ENCODE results near the gene COL5A1.
A peak's percentile ranks its signal among the peaks of the same experiment; 100 is the strongest.
"Not testable (repeated sequence)": the region's sequence is repeated elsewhere in the genome, so short reads cannot be mapped to it uniquely, and the experiment has no call there.

COL5A1 gene

DNA sequence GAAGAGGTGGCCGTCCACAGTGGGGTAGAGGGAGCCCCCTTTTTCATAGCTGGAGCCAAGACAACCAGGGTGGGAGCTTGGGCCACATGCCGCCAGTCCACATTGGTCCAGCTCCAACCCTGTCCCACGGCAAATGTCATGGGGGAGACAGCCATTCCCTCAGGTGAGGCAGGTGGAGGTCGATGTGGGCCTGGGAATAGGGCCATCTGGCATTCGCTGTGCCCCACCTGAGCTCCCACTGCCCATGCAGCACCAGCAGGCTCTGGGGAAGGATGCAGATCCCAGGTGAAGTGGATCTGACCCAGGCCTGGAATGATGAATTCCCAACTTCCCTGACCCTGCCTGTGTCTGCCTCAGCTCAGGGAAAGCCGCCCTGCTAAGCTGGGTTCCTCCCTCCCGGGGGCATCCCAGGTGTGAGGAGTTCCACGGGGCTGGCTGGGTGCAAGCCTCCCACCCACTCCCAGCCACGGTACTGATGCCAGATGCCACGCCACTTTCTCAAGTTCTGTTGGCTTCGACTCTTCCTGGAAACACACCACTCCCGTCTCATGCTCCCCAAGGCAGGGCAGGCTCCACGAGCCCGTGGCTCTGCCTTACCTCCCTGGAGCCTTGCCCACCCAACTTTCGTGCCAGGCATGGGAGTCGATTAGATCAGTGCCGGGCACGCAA lies 213.8 kb downstream of the COL5A1 start:
- DNase-seq (ENCODE audit: low read depth in 2 of 2), result no peak

DNA sequence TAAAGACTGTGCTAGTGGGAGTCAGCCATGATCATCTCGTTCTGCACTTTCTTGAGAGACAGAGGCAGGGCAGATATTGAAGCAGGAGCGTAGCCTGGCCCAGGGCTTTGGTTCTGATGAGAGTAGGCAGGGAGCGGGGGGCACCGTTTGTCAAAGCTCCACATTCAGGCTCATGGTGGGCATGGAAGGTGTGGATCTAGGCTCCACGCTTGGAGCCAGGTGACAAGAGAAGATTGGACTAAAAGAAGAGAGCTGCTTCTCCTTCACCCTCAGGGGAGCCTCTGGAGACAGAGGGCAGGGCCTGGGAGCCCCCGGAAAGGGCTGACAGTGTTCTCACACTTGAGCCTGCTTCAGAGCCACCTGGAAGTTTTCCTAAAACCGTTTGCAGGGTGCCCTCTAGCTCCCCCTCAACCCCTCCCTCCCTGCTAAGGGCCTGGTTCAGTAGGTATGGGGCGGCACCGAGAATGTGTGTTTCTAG lies 214.3 kb downstream of the COL5A1 start:
- DNase-seq (ENCODE audit: low read depth in 2 of 2), result no peak

DNA sequence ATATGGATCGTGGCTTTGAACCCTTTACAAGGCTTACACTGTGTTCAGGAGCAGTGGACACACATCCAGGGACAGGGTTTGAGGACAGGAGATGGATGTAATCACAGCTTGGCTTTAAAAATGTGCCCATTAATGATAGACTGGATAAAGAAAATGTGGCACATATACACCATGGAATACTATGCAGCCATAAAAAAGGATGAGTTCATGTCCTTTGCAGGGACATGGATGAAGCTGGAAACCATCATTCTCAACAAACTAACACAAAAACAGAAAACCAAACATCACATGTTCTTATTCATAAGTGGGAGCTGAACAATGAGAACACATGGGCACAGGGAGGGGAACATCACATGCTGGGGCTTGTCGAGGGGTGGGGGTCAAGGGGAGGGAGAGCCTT lies 215.8 kb downstream of the COL5A1 start:
- not testable (repeated sequence) for DNase-seq (ENCODE audit: low read depth in 2 of 2)

DNA sequence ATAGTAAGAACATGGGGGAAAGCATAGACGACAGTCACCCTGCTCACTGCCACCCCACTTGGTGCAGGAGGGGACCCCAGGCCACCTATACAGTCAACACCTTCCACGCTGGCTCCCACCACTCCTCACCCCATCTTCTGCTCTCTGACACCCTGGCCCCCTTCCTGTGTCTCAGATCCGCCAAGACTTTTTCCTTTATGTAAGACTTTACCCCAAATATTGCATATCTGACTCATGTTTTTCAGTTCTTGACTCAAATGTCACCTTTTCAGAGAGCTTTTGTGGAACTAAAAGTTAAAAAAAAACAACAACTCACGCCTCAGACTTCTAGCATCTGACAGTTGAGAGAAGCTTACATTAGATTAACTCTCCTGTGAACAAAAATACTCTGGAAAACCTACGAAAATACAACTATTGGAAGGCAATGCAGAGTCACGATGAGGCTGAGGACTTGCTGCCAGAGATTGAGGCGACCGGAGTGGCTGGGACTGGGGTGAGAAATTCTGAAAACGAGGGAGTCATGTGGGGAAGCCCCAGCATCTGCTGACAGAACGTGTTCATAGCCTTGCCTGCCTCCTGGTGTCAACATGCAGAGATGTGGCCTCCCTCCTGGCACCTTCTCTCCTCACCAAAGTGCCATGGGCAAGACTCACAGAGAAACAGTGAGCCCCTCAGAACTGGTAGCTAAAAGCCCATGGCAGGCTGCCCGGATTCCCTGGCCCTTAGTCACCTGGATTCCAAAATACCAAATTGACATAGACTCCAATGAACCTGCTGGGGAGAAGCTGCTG lies 216.6 kb downstream of the COL5A1 start:
- DNase-seq (ENCODE audit: low read depth in 2 of 2), result peak in 1 of 2 donors; percentile 38

DNA sequence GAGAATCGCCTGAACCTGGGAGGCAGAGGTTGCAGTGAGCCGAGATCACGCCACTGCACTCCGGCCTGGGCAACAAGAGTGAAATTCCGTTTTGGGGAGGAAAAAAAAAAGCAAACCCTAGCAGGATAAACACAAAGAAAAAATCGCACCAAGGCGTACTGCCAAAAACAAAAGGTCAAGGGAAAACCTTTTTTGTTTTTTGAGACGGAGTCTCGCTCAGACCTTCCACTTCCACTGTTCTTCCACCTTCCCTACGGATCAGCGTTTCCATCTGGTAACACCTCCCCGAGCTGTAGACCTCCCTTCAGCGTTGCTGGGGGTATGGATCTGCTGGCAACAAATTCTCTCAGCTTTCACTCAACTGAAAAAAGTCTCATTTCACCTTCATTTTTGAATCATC lies 218.9 kb downstream of the COL5A1 start:
- no peak for DNase-seq (ENCODE audit: low read depth in 2 of 2)

DNA sequence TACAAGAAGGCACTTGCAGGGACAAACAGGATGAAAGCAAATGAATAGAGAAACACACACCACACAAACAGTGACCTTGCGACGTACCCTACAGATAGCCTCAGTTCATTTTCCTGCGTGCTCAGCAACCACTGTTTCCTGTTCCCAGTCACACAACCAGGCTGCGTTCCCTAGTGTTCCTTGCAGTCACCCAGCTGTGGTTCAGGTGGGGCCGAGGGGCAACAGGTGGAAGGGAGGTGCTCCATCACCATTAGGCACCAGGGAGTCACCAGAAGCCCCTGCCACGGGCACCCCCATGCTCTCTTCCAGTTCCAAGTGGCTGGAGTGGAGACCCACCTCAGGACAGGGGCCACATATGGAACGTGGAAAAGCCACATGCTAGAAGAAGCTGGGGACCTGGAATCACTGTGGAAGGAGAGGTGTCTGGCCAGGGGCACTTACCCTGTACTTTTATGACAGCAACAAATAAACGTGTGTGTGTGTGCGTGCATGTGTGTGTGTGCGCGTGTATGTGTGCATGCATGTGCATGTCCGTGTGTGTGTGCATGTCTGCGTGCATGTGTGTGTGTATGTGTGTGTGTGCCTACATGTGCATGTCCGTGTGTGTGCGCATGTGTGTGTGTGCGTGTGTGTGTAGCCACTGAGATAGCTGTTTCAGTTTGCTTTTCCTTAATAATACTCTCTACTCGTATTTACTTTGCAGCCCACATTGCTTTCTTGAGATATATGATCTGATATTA lies 220.2 kb downstream of the COL5A1 start:
- no peak for DNase-seq (ENCODE audit: low read depth in 2 of 2)

DNA sequence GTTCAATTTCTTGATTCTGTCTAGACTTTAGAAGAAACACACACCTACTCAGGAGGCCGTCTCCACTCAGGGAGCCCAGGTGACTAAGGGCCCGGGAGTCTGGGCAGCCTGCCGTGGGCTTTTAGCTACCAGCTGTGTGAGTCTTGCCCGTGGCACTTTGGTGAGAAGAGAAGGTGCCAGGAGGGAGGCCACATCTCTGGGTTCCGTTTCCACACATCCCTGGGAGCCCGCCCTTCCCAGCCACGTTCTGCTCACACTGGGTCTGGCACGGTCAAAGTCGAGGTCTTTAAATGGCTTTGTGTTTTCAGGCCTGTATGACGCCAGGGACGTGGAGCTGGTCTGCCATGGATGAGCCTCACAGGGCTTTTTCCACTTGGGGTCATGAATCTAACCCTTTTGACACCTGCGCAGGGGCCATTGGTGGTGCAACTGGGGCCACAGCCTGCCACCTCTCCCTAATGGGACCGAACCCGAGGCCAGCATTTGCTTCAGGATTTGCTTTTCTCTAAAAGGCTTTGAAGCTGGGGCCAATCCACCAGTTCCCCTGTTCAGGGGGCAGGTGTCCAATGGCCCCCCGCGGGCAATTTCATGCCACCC lies 221.8 kb downstream of the COL5A1 start:
- DNase-seq (ENCODE audit: low read depth in 2 of 2), result no peak

DNA sequence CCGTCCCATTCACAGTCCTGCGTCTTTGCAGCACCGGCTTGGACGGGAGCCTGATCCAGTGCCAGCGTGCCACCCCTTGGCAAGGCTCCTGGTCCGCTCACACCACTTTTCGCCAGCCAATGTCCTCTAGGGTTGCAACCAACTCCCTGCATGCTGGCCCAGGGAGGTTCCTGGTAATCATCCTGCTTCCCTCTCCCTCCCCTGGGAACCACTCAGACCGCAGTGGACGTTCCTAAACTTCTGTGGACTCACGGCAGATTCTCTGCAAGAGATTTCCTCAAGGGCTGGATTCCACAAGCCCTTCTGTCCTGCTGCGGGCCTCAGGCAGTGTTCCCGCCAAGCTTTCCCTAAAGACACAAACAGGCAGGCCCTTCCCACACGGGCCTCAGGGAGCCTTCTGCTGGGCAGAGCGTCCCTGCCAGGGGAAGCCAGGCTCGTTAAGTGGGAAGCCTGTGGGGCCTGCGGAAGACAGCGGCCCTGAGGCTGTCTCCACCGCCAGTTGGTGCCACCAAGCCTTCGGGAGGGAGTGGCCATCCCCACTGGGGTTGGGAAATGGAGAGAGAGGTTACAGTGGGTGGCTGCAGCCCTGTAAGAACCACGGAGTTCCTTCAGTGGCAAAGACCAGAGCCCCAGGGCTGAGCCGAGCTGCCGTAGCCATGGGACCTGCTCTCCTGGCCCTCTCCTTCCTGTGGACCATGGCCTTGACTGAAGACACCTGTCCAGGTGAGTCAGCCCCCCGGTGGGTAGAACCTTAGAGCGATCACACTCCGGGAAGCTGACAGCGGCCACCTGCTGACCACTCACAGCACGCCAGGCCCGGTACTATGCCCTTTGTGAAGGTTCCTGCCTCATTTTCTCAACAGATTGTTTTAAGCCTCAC lies 222.6 kb downstream of the COL5A1 start:
- no peak for DNase-seq (ENCODE audit: low read depth in 2 of 2)

DNA sequence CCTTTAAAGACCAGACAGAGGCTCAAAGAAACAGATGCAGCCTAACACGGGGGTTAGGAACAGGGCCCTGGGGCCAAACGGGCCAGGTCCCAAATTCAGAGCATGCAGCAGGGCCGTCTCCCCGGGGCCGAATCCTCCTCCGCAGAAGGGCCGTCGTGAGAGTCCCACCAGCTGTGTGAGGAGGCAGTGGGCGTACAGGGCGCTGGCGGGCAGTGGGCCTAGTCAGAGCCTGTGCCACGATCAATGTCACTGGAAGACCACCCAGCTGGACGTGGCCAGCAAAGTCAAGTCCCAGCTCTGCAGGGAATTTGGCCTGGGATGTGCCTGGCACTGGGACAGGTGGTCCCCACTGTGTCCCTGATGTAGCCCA lies 223.2 kb downstream of the COL5A1 start:
- DNase-seq (ENCODE audit: low read depth in 2 of 2), result no peak

DNA sequence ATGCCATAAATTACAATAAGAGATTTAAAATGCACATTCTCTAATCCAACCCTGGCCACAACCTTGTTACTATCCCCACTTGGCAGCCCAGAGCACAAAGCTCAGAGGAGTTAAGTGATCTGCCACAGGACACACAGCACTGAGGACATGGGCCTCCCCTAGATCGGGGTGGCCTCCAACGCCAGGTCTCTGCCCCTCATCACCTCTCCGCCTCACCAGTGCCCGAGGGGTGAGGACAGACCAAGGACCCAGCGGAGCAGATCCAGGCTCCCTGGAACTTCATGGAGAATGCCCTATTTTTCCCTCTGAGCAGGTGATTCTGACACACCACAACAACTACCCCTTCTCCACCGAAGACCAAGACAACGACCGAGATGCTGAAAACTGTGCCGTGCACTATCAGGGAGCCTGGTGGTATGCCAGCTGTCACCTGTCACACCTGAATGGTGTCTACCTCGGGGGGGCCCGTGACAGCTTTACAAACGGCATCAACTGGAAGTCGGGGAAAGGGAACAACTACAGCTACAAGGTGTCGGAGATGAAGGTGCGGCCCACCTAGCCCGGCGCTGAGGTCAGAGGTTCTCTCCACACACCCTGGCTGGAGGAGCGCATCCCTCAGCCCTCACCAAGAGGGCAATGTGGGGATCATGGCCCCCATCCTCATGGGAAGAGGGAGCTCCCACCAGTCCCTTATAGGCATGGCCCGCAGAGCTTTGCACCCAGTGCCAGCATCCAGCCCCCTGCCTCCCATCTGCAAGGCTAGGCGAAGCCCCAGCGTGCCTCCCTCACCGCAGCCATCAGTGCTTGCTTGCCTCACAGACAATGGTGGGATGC lies 226.5 kb downstream of the COL5A1 start:
- DNase-seq (ENCODE audit: low read depth in 2 of 2), result no peak

DNA sequence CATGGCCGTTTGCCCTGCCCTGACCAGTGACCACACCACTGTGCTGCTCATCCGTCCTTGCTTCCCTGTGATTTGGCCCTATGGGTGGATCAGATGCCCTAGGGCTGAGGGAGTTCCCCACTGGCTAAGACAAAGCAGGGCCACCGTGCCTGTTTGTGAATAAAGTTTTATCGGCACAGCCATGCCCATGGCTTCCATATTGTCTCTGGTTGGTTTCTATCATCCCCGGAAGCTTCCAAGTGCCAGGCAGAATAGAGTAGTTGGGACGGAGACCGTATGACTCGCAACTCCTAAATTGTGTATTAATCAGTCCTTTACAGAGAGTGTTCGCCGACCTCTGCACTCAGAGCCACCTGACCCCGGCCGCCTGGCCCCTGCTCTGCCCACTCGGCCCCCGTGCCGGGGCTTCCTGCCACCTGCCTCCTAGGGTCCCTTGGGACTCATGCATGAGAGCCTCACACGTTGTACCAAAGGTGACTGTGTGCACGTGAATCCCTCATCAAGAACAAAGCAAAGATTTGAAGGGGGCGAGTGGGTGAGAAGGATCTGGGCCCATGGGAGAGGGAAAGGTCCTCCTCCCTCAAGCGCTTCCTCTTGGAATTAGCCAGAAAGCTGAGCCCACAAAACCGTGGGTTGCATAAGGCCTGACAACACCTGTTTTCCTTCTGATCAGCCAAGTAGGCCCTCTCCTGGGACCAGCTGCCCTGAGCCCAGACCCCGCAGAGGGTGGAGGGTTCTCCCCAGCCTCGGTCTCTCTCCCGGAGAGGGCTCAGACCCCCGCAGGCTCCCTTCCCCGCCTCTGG lies 227.3 kb downstream of the COL5A1 start:
- DNase-seq (ENCODE audit: low read depth in 2 of 2), result no peak

DNA sequence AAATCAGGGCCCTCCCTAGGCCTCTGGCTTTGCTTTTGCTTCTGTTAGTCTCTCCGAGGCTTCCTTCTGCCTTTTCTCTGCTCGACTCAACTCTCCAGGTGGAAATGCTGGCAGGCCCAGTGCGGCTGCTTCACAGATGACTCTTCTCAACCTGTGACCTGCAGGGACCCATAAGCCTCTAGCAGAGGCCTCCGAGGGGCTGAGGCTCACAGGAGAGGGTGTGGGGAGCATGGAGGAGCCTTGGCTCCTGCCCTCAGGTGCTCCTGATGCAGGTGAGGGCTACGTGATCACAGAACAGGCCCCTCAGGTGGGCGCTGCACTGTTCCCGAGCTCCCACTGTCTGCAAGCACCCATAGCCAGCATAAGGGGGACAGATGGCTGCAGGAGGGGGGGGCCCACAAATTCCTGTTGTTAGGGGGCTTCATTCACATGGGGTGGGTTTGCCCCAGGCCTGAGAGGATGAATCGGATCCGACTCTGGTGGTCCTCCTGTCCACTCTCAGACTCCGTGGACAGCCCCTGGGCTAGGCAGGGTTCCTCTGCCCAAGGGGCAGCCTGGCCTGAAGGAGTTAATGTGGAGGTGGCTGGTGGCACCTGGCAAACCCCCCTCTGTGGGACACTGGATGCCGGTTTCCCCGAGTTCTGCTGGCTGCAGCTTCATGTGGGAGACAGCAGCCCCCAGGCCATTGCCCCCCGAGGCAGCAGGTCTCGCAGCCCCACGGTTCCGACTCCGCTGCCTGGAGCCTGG lies 228.1 kb downstream of the COL5A1 start:
- DNase-seq (ENCODE audit: low read depth in 2 of 2), result no peak

DNA sequence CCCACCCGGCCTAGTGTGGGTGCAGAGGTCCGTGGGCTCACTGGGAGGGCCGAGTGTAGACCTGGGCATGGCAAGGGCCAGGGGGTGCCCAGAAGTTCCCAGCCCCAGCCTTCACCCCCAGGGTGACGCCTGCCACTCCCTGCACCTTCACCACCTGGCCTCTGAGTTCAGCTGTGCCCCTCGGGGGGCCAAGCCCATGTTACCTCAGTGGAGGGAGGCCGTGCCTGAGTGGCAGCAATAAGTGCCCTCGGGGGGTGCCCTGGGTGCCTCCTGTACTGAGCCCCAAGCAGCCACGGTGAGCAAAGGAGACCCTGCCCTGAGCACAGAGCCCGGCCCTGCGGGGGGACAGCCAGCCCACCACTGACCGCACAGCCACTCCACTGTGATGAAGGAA lies 228.7 kb downstream of the COL5A1 start:
- DNase-seq (ENCODE audit: low read depth in 2 of 2), result no peak

DNA sequence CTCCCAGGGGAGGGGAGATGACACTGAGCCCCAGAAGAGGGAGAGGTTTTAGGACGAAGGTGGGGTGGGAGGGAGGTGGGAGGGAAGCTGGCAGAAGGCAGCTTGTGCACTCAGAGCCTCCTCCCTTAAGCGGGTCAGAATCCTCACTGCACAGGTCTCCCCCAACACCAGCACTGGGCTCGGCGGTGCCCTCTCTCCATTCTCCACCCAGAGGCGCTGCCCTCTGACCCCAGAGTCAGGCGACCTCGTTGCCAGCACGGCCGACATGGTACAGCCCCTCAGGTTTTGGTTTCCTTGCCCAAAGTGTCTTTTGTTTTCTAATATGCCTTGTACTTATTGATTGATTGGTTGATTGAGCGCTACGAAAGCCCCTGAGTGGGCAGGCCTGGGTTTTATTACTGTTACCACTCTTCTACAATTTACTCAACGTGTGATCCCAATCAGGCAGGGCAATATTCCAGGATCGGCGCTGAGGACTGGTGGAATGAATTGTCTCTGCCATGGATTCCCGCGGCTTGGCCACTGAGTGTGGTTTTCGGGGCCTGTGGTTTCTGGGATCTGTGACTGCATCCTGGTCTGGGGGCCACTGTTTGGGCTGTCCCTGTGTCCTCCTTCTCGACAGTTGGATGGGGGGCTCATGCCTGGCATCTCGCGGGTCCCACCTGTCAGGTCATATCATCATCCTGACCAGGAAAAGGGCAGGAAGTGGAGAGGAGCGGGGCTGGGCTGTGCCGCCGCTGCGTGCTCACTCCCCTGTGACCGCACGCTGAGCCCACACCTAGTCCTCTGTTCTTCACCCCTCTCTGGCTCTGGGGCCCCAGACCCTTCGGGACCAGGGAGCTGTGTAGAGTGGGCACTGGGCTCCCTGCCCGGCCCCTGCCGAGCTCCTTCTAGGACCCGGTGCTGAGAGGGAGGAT lies 229.4 kb downstream of the COL5A1 start:
- DNase-seq (ENCODE audit: low read depth in 2 of 2), result no peak

DNA sequence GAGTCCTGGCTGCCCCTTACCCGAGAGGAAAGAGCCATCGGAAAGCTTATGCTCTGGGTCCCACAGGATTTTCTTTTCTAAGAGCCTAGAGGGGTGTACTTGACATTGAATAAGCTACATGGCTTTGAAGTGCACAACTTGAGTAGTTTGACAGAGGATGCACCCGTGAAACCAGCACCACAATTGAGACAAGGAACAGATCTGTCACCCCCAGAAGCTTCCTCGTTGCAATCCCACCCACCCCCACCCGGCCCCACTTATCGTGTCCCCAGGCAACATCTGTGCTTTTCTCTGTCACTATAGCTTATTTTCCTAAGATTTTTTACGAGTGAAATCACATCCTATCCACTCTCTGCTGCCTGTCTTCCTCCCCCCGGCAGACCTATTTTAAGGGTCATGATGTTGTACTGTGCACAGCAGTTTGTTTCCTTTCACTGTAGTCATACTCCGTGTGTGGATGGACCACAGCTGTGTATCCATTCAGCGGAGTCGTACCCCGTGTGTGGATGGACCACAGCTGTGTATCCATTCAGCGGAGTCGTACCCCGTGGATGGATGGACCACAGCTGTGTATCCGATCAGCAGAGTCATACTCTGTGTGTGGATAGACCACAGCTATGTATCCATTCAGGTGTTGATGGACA lies 230.2 kb downstream of the COL5A1 start:
- DNase-seq (ENCODE audit: low read depth in 2 of 2), result no peak

DNA sequence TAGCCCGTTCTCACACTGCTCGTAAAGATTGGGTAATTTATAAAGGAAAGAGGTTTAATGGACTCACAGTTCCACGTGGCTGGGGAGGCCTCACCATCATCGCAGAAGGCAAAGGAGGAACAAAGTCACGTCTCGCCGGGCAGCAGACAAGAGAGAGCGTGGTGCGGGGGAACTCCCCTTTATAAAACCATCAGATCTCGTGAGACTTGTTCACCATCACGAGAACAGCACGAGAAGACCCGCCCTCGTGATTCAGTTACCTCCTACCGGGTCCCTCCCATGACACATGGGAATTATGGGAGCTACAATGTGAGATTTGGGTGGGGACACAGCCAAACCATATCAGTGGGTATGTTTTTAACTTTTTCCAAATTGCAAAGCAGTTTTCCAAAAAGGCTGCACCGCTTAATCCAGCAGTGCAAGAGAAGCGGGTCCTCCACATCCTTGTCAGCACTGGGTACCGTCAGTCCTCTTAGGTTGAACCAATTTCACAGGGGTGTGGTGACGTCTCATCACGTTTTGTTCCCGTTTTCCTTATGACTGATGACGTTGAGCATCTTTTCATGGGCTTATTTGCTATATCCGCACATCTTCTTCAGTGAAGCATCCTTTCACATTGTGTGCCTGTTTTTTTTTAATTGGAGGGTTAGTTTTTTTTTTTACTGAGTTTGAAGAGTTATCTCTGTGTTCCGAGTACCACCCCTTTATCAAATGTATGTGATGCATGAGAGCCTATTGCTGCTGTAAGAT lies 231.1 kb downstream of the COL5A1 start:
- DNase-seq (ENCODE audit: low read depth in 2 of 2), result no peak

DNA sequence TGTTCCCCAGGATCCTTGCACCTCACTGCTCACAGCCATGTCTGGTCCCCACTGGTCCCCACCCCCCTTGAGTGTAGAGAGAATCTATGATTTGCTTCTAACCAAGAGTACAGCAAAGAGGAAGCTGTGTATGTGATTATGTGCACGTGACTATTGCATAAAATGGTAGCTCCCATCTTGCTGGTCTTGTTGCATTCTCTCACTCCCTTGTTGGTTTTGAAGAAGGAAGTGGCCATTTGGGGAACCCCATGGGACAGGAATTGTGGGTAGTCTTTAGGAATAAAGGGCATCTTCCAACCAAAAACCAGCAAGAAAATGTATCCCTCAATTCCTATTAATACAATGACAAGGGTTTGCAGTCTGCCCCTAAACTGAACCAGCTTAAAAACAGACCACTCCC lies 233.8 kb downstream of the COL5A1 start:
- DNase-seq (ENCODE audit: low read depth in 2 of 2), result no peak

Data from stimulated activated CD8-positive, alpha-beta memory T cell treated with anti-CD3 and anti-CD28 coated beads, Interleukin-2, amount 100 ng/mL, for 48 hours (primary cell).